Panc1 (cell line): ENCODE data around the gene RAD51AP1. TPM values are rescaled to one million over a fixed set of nuclear protein-coding genes. Genes with fewer than 3 reads are reported as not detected.
"Not testable (repeated sequence)": the region's sequence is repeated elsewhere in the genome, so short reads cannot be mapped to it uniquely, and the experiment has no call there.

Experiments used
- ATAC-seq: fragments of 200-7000 bp; cut with Tn5 transposase; 2 replicates; pipeline ENCODE4 v1.9.1; 2020; ENCODE audit warnings: mild to moderate bottlenecking, moderate library complexity
- BruUV-seq: library from RNA; stranded (reverse); fragments of 400-500 nt; replicated peaks from 2 replicates; lab custom pipeline; 2021; lab: Mats Ljungman, UMichigan
- CTCF ChIA-PET: fragments of 300-600 bp; sonication (Branson Sonifier 250); formaldehyde crosslinking; loops from one replicate; lab custom pipeline; 2022; ENCODE audit warnings: antibody characterized with exemption; lab: Charles Lee
- POLR2A ChIA-PET: fragments of 300-600 bp; sonication (Branson Sonifier 250); formaldehyde crosslinking; loops from one replicate; lab custom pipeline; 2022; ENCODE audit warnings: antibody characterized with exemption; lab: Charles Lee
- DNase-seq: peaks from one replicate; pipeline ENCODE4 v3.0.0-alpha.2; 2010; ENCODE audit warnings: low read depth, low spot score
- H3K27ac ChIP-seq: 2 replicates; pipeline ENCODE4 v1.5.1; 2011; ENCODE audit warnings: mild to moderate bottlenecking, low read length, inconsistent platforms
- H3K27me3 ChIP-seq: fragments of 200-500 bp; sonication (Bioruptor generic); 2 replicates; pipeline ENCODE4 v1.6.0; 2014; ENCODE audit warnings: low read length, inconsistent platforms; ENCODE audit not compliant: control insufficient read depth, insufficient read depth
- H3K36me3 ChIP-seq: fragments of 200-500 bp; sonication (Bioruptor generic); 2 replicates; pipeline ENCODE4 v1.5.1; 2014; ENCODE audit warnings: inconsistent platforms, mild to moderate bottlenecking, low read length, moderate library complexity; ENCODE audit not compliant: control insufficient read depth, insufficient read depth
- H3K4me1 ChIP-seq: 2 replicates; pipeline ENCODE4 v1.5.1; 2011; ENCODE audit warnings: inconsistent platforms, mild to moderate bottlenecking, low read length, moderate library complexity; ENCODE audit not compliant: control insufficient read depth, insufficient read depth
- H3K4me3 ChIP-seq, 2 experiments: 2 replicates each; pipeline ENCODE4 v1.5.1; 2011 to 2012; ENCODE audit warnings: low read depth in 2 of 2, low read length in 2 of 2, mild to moderate bottlenecking in 2 of 2, inconsistent platforms in 1 of 2, moderate library complexity in 1 of 2
- H3K9me3 ChIP-seq: fragments of 200-500 bp; sonication (Bioruptor generic); 2 replicates; pipeline ENCODE4 v1.5.1; 2014; ENCODE audit warnings: low read depth, mild to moderate bottlenecking, inconsistent platforms, low read length, moderate library complexity; ENCODE audit not compliant: control insufficient read depth, insufficient read depth
- POLR2AphosphoS5 ChIP-seq: IDR thresholded peaks from 2 replicates; pipeline ENCODE4 v1.6.1; 2012; ENCODE audit warnings: mild to moderate bottlenecking, low read depth, low read length, moderate library complexity
- REST ChIP-seq, 2 experiments: IDR thresholded peaks; 2 replicates each; pipeline ENCODE4 v1.6.1; 2011 to 2012; ENCODE audit warnings: low read depth in 2 of 2, control low read depth in 1 of 2, low read length in 1 of 2, mild to moderate bottlenecking in 1 of 2, moderate library complexity in 1 of 2; ENCODE audit not compliant: insufficient read depth in 1 of 2
- SIN3A ChIP-seq: IDR thresholded peaks from 2 replicates; pipeline ENCODE4 v1.6.1; 2012; ENCODE audit warnings: low read depth, mild to moderate bottlenecking, low read length, moderate library complexity, borderline replicate concordance; ENCODE audit not compliant: insufficient read depth
- TCF7L2 ChIP-seq: IDR thresholded peaks from 2 replicates; pipeline ENCODE4 v1.6.1; 2011; ENCODE audit warnings: mild to moderate bottlenecking, low read depth, low read length, inconsistent platforms
- in situ Hi-C: cut with HindIII; loops from 2 replicates; pipeline ENCODE4 v1.10.0; 2016; ENCODE audit warnings: low sequenced_read_pairs, low pct_unique_long_range_greater_than_20kb
- intact Hi-C: fragments of 100-400 bp; cut with micrococcal nuclease; formaldehyde crosslinking; loops from one replicate; pipeline ENCODE4 v1.10.0; 2022; ENCODE audit not compliant: unreplicated experiment
- total RNA-seq: library from RNA; stranded (reverse); gene quantifications from one replicate; pipeline ENCODE4 v1.2.1, GENCODE V29; 2021; ENCODE audit not compliant: unreplicated experiment
- TF ChIP-seq, protein P1 (sequence below): fragments of 450-650 bp; IDR thresholded peaks from 2 replicates; pipeline ENCODE4 v1.5.1; 2017; ENCODE audit warnings: mild to moderate bottlenecking

RAD51AP1 gene
- total RNA-seq, 1 experiment from 2014 or later: 18.1 TPM

GRCh38 chr12:4506430-4506829 is 32.3 kb upstream of the RAD51AP1 start:
- in situ Hi-C loops: no loop called here
- H3K36me3 ChIP-seq: no peaks in the 10 kb centered on the region

GRCh38 chr12:4506870-4507269 is 31.8 kb upstream of the RAD51AP1 start:
- no peaks in the 10 kb centered on the region for H3K4me1 ChIP-seq
- no peaks in the 10 kb centered on the region for H3K27me3 ChIP-seq
- DNase-seq: no peak
- TF ChIP-seq, protein P1, sequence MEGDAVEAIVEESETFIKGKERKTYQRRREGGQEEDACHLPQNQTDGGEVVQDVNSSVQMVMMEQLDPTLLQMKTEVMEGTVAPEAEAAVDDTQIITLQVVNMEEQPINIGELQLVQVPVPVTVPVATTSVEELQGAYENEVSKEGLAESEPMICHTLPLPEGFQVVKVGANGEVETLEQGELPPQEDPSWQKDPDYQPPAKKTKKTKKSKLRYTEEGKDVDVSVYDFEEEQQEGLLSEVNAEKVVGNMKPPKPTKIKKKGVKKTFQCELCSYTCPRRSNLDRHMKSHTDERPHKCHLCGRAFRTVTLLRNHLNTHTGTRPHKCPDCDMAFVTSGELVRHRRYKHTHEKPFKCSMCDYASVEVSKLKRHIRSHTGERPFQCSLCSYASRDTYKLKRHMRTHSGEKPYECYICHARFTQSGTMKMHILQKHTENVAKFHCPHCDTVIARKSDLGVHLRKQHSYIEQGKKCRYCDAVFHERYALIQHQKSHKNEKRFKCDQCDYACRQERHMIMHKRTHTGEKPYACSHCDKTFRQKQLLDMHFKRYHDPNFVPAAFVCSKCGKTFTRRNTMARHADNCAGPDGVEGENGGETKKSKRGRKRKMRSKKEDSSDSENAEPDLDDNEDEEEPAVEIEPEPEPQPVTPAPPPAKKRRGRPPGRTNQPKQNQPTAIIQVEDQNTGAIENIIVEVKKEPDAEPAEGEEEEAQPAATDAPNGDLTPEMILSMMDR: no peak
- TF ChIP-seq SIN3A (no peak), POLR2AphosphoS5 (no peak), TCF7L2 (no peak), REST (IDR thresholded peaks at IDR 0.05; ENCODE audit: insufficient read depth in 1 of 2, low read depth in 2 of 2, low read length in 1 of 2) (no peak)
- H3K36me3 ChIP-seq: no peaks in the 10 kb centered on the region
- no peak overlapping the region for H3K4me3 ChIP-seq
- no TSS peak for BruUV-seq
- intact Hi-C loops (no loop called here), in situ Hi-C loops (no loop called here)
- no peaks in the 10 kb centered on the region for H3K9me3 ChIP-seq
- CTCF ChIA-PET: no interaction called here
- POLR2A ChIA-PET: no interaction called here
- H3K27ac ChIP-seq: no peak overlapping the region
- no peak for ATAC-seq

More at GRCh38 chr12:4506430-4506829, 32.3 kb upstream of the RAD51AP1 start:
- Histone ChIP-seq H3K4me1 (no peaks in the 10 kb centered on the region), H3K27me3 (no peaks in the 10 kb centered on the region), H3K9me3 (no peaks in the 10 kb centered on the region), H3K27ac (no peak overlapping the region), H3K4me3 (no peak overlapping the region)
- CTCF ChIA-PET: no interaction called here
- TF ChIP-seq TCF7L2: no peak
- no peak for TF ChIP-seq POLR2AphosphoS5
- TF ChIP-seq, protein P1: no peak
- no peak for TF ChIP-seq REST (IDR thresholded peaks at IDR 0.05; ENCODE audit: insufficient read depth in 1 of 2, low read depth in 2 of 2, low read length in 1 of 2)
- TF ChIP-seq SIN3A: no peak
- BruUV-seq: no TSS peak
- ATAC-seq (no peak), DNase-seq (no peak)
- POLR2A ChIA-PET: no interaction called here
- intact Hi-C loops: no loop called here

DNA sequence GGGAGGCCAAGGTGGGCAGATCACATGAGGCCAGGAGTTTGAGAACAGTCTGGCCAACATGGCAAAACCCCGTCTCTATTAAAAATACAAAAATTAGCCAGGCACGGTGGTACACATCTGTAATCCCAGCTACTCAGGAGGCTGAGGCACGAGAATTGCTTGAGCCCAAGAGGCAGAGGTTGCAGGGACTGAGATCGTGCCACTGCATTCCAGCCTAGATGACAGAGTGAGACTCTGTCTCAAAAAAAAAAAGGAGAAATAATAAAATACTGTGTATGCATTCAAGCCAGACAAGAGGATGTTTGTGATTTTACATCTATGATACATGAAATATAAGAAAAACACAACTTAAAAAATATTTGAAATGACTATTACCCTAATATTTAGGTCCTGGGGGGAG is 30.2 kb upstream of the RAD51AP1 start:
- DNase-seq, H3K36me3 ChIP-seq, ATAC-seq, BruUV-seq, in situ Hi-C loops, H3K9me3 ChIP-seq, H3K4me3 ChIP-seq, H3K27me3 ChIP-seq, H3K27ac ChIP-seq, H3K4me1 ChIP-seq, CTCF ChIA-PET, intact Hi-C loops, POLR2A ChIA-PET: not testable (repeated sequence)

- H3K27me3 ChIP-seq, H3K27ac ChIP-seq, in situ Hi-C loops, H3K36me3 ChIP-seq, CTCF ChIA-PET, H3K4me3 ChIP-seq, intact Hi-C loops, ATAC-seq, BruUV-seq, DNase-seq, H3K9me3 ChIP-seq, H3K4me1 ChIP-seq, POLR2A ChIA-PET: not testable (repeated sequence)
These were observed 29.4 kb upstream of the RAD51AP1 start for GRCh38 chr12:4509269-4509668.
